Stimulated activated CD4-positive, alpha-beta T cell treated with anti-CD3 and anti-CD28 coated beads, Interleukin-2, amount 100 ng/mL, for 24 hours (primary cell): ENCODE results near the gene MYB.

Source experiments
- DNase-seq, 2 donors: peaks; one replicate each; pipeline ENCODE4 v3.0.0-alpha.2; 2020

MYB gene

GRCh38 chr6:135254471-135254870 is 73.4 kb downstream of the MYB start:
- DNase-seq = no peak

GRCh38 chr6:135256866-135257265 is 75.8 kb downstream of the MYB start:
- DNase-seq = no peak

GRCh38 chr6:135257631-135258405 is 76.7 kb downstream of the MYB start:
- DNase-seq = no peak

- no peak for DNase-seq
Observed at GRCh38 chr6:135258970-135259369, 77.9 kb downstream of the MYB start.

GRCh38 chr6:135260612-135261011 is 79.5 kb downstream of the MYB start:
- no peak for DNase-seq

GRCh38 chr6:135261872-135262725 is 81.0 kb downstream of the MYB start:
- no peak for DNase-seq

GRCh38 chr6:135265278-135265677 is 84.2 kb downstream of the MYB start:
- DNase-seq = no peak

- no peak for DNase-seq
Observed at GRCh38 chr6:135266675-135267074, 85.6 kb downstream of the MYB start.

- DNase-seq = no peak
Observed at GRCh38 chr6:135267085-135267484, 86.0 kb downstream of the MYB start.

- DNase-seq = no peak
Observed at GRCh38 chr6:135268263-135268662, 87.2 kb downstream of the MYB start.

GRCh38 chr6:135268740-135269139 is 87.6 kb downstream of the MYB start:
- DNase-seq = no peak
